Panc1 (cell line): Measurements from ENCODE around the gene UNC5B.

ENCODE experiments used
- POLR2AphosphoS5 ChIP-seq: IDR thresholded peaks from 2 replicates; pipeline ENCODE4 v1.6.1; 2012; ENCODE audit warnings: mild to moderate bottlenecking, low read depth, low read length, moderate library complexity
- SIN3A ChIP-seq: IDR thresholded peaks from 2 replicates; pipeline ENCODE4 v1.6.1; 2012; ENCODE audit warnings: low read depth, mild to moderate bottlenecking, low read length, moderate library complexity, borderline replicate concordance; ENCODE audit not compliant: insufficient read depth
- TF ChIP-seq, protein P1 (sequence below): fragments of 450-650 bp; IDR thresholded peaks from 2 replicates; pipeline ENCODE4 v1.5.1; 2017; ENCODE audit warnings: mild to moderate bottlenecking
- TF ChIP-seq, protein P2 (sequence below), 2 experiments: IDR thresholded peaks; 2 replicates each; pipeline ENCODE4 v1.6.1; 2011 to 2012; ENCODE audit warnings: low read depth in 2 of 2, control low read depth in 1 of 2, low read length in 1 of 2, mild to moderate bottlenecking in 1 of 2, moderate library complexity in 1 of 2; ENCODE audit not compliant: insufficient read depth in 1 of 2

DNA sequence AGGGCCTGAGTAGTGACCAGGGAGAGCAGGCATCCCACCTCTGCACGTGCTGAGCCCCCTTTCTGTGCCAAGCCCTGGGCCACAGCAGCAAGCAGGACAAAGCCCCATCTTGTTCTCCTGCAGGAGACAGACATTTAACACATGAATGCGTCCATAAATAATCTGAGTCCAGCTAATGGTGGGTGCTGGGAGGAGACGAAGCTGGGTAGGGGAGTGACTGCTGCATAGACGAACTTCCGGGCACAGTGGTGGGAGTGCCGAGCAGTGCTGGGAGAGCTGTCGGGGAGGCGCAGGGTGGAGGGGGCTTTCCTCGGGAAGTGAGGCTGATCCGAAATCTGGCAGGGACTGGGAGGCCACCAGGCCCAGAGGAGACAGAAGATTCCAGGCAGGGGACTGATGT lies 71.5 kb downstream of the UNC5B start:
- TF ChIP-seq, protein P1, sequence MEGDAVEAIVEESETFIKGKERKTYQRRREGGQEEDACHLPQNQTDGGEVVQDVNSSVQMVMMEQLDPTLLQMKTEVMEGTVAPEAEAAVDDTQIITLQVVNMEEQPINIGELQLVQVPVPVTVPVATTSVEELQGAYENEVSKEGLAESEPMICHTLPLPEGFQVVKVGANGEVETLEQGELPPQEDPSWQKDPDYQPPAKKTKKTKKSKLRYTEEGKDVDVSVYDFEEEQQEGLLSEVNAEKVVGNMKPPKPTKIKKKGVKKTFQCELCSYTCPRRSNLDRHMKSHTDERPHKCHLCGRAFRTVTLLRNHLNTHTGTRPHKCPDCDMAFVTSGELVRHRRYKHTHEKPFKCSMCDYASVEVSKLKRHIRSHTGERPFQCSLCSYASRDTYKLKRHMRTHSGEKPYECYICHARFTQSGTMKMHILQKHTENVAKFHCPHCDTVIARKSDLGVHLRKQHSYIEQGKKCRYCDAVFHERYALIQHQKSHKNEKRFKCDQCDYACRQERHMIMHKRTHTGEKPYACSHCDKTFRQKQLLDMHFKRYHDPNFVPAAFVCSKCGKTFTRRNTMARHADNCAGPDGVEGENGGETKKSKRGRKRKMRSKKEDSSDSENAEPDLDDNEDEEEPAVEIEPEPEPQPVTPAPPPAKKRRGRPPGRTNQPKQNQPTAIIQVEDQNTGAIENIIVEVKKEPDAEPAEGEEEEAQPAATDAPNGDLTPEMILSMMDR: no peak
- TF ChIP-seq SIN3A: no peak
- no peak for TF ChIP-seq POLR2AphosphoS5
- TF ChIP-seq, protein P2, sequence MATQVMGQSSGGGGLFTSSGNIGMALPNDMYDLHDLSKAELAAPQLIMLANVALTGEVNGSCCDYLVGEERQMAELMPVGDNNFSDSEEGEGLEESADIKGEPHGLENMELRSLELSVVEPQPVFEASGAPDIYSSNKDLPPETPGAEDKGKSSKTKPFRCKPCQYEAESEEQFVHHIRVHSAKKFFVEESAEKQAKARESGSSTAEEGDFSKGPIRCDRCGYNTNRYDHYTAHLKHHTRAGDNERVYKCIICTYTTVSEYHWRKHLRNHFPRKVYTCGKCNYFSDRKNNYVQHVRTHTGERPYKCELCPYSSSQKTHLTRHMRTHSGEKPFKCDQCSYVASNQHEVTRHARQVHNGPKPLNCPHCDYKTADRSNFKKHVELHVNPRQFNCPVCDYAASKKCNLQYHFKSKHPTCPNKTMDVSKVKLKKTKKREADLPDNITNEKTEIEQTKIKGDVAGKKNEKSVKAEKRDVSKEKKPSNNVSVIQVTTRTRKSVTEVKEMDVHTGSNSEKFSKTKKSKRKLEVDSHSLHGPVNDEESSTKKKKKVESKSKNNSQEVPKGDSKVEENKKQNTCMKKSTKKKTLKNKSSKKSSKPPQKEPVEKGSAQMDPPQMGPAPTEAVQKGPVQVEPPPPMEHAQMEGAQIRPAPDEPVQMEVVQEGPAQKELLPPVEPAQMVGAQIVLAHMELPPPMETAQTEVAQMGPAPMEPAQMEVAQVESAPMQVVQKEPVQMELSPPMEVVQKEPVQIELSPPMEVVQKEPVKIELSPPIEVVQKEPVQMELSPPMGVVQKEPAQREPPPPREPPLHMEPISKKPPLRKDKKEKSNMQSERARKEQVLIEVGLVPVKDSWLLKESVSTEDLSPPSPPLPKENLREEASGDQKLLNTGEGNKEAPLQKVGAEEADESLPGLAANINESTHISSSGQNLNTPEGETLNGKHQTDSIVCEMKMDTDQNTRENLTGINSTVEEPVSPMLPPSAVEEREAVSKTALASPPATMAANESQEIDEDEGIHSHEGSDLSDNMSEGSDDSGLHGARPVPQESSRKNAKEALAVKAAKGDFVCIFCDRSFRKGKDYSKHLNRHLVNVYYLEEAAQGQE (IDR thresholded peaks at IDR 0.05; ENCODE audit: insufficient read depth in 1 of 2, low read depth in 2 of 2, low read length in 1 of 2): no peak
